HEK293T (cell line): ENCODE data around the gene PIK3R1.

Source experiments
- ARNT ChIP-seq: fragments of 450-650 bp; IDR thresholded peaks from 2 replicates; pipeline ENCODE4 v1.6.1; 2017; ENCODE audit warnings: mild to moderate bottlenecking
- BHLHE40 ChIP-seq: fragments of 450-650 bp; IDR thresholded peaks from 2 replicates; pipeline ENCODE4 v1.6.1; 2016; ENCODE audit warnings: mild to moderate bottlenecking, moderate library complexity, borderline replicate concordance
- ELF4 ChIP-seq: fragments of 450-650 bp; IDR thresholded peaks from 2 replicates; pipeline ENCODE4 v1.6.1; 2017; ENCODE audit warnings: antibody characterized with exemption
- FOXK2 ChIP-seq: fragments of 450-650 bp; IDR thresholded peaks from 2 replicates; pipeline ENCODE4 v1.6.1; 2016; ENCODE audit warnings: mild to moderate bottlenecking
- FOXM1 ChIP-seq: fragments of 450-650 bp; IDR thresholded peaks from 2 replicates; pipeline ENCODE4 v1.6.1; 2017; ENCODE audit warnings: mild to moderate bottlenecking, borderline replicate concordance
- HDGF ChIP-seq: fragments of 450-650 bp; IDR thresholded peaks from 2 replicates; pipeline ENCODE4 v1.6.1; 2017; ENCODE audit warnings: antibody characterized with exemption, borderline replicate concordance
- L3MBTL2 ChIP-seq: fragments of 450-650 bp; conservative IDR thresholded peaks from 2 replicates; pipeline ENCODE4 v1.6.1; 2016; ENCODE audit warnings: mild to moderate bottlenecking
- LEF1 ChIP-seq: fragments of 450-650 bp; IDR thresholded peaks from 2 replicates; pipeline ENCODE4 v1.6.1; 2017; ENCODE audit warnings: mild to moderate bottlenecking, borderline replicate concordance
- PKNOX1 ChIP-seq: fragments of 450-650 bp; IDR thresholded peaks from 2 replicates; pipeline ENCODE4 v1.6.1; 2016
- SP1 ChIP-seq: fragments of 450-650 bp; IDR thresholded peaks from 2 replicates; pipeline ENCODE4 v1.6.1; 2017
- SUZ12 ChIP-seq: fragments of 450-650 bp; IDR thresholded peaks from 2 replicates; pipeline ENCODE4 v1.6.1; 2016; ENCODE audit warnings: mild to moderate bottlenecking
- TARDBP ChIP-seq: fragments of 450-650 bp; IDR thresholded peaks from 2 replicates; pipeline ENCODE4 v1.6.1; 2016
- ZNF384 ChIP-seq: fragments of 450-650 bp; IDR thresholded peaks from 2 replicates; pipeline ENCODE4 v1.6.1; 2016

GRCh38 chr5:68243681-68244080 is 28.1 kb downstream of the PIK3R1 start:
- TF ChIP-seq HDGF: no peak
- TF ChIP-seq FOXM1: no peak
- TF ChIP-seq BHLHE40: no peak
- TF ChIP-seq ARNT: no peak
- no peak for TF ChIP-seq FOXK2
- no peak for TF ChIP-seq SP1
- no peak for TF ChIP-seq L3MBTL2
- TF ChIP-seq ZNF384: no peak
- TF ChIP-seq TARDBP: no peak
- TF ChIP-seq PKNOX1: no peak
- no peak for TF ChIP-seq SUZ12
- no peak for TF ChIP-seq LEF1
- no peak for TF ChIP-seq ELF4
